IPS-18a (cell line): ENCODE data around the gene HNRNPA3.
A peak's percentile ranks its signal among the peaks of the same experiment; 100 is the strongest.
"Not testable (repeated sequence)": the region's sequence is repeated elsewhere in the genome, so short reads cannot be mapped to it uniquely, and the experiment has no call there.

Experiments used
- H3K27ac ChIP-seq: one replicate; pipeline ENCODE4 v1.5.1; 2013; ENCODE audit warnings: low read length
- H3K27me3 ChIP-seq: one replicate; pipeline ENCODE4 v1.6.1; 2013; ENCODE audit warnings: mild to moderate bottlenecking, low read length; ENCODE audit not compliant: control insufficient read depth, insufficient read depth
- H3K36me3 ChIP-seq: one replicate; pipeline ENCODE4 v1.6.1; 2013; ENCODE audit warnings: low read depth, low read length; ENCODE audit not compliant: control insufficient read depth
- H3K4me1 ChIP-seq: one replicate; pipeline ENCODE4 v1.6.1; 2013; ENCODE audit warnings: low read depth, low read length; ENCODE audit not compliant: control insufficient read depth
- H3K4me3 ChIP-seq: one replicate; pipeline ENCODE4 v1.5.1; 2013; ENCODE audit warnings: low read length
- H3K9ac ChIP-seq: one replicate; pipeline ENCODE4 v1.6.1; 2013; ENCODE audit warnings: mild to moderate bottlenecking, low read length, moderate library complexity
- H3K9me3 ChIP-seq: one replicate; pipeline ENCODE4 v1.6.1; 2013; ENCODE audit warnings: low read depth, low read length; ENCODE audit not compliant: control insufficient read depth

The HNRNPA3 gene

DNA sequence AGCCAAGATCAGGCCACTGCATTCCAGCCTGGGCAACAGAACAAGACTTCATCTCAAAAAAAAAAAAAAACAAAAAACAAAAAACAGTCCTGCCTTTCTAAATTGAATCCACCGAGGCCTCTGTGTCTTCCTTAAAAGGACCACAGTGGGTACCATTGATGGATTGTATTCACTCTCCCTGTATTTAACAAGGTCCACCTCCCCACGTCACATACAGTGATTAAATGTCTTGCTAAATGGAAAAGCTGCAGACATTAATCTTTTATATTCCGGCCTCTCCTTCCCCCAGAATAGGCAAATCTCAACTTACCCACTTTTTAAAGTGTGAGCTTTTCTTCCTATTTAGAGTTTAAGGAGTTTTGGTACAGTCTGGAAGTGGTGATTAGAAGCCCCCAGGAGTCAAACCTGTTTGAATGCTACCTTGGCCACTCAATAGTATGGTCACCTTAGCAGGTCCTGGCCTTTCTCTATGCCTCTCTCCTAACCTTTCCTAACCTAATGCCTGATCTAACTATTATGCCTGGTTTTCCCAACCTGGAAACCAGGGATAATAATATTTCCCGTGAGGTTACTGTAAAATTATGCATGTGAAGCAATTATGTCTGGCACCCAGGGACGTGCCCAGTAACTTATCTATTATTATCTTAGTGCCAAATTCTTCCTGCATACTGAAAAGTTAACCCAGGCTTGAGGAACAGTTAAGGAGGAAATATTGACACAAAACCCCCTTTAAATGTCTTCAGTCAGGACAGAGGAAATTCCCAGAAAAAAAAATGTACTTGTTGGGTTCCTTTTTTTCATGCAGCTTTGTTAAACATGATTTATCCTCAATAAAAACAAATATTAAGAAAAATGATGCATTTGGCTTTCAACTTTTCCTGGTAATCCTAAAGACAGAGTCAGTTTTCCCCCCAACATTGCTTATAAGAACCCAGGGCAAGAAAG, 48.8 kb downstream of the HNRNPA3 start:
- H3K9ac ChIP-seq: peak overlapping the region; percentile 4
- H3K27ac ChIP-seq: no peak overlapping the region
- H3K27me3 ChIP-seq: no peaks in the 10 kb centered on the region
- no peaks in the 10 kb centered on the region for H3K36me3 ChIP-seq
- H3K4me3 ChIP-seq: peak overlapping the region; percentile 89
- peaks cover 7% of the 10 kb centered on the region for H3K9me3 ChIP-seq
- H3K4me1 ChIP-seq: peaks cover 17% of the 10 kb centered on the region

DNA sequence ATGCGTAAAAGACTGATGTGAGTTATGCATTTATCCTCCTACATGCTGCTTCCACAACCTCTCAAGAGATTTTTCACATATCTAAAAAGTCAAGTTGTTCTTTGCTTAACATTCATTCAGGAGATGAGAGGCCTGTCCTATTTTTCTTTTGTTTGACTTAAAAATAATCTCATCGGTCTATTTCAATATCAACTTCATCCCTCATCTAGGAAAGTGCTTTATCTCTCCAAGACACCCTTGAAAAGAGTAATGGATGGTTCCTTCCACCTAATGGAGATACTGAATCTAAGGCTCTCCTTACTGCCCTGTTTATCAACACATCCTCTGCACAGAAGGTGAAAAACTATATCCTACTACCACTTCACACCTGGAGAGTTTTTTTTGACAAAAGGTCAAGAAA, 49.5 kb downstream of the HNRNPA3 start:
- Histone ChIP-seq H3K9me3 (peaks cover 7% of the 10 kb centered on the region), H3K27me3 (no peaks in the 10 kb centered on the region), H3K27ac (no peak overlapping the region), H3K4me1 (peaks cover 17% of the 10 kb centered on the region), H3K36me3 (no peaks in the 10 kb centered on the region), H3K4me3 (peak overlapping the region; percentile 89), H3K9ac (peak overlapping the region; percentile 4)

DNA sequence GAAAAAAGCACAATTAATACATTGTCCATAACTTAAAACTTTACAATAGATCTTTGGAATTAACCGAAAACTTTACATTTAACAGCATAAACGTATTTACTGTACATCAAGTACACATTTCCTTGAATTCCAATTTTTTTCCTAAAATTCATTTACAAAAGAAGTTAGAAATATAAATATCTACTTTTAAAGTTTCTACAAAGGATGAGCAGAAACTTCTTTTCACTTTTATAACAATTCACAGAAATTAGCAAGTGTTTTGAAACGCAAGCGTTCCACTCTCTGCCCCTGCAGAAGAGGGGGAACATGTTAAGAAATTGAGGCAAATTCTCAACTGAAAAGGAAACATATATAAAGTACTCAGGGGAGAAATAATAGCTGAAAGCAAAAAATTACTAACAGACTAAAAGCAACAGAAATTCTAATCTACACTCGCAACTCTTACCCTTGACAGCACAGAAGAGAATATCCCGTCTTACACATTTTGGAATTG, 50.4 kb downstream of the HNRNPA3 start:
- no peak overlapping the region for H3K27ac ChIP-seq
- H3K4me1 ChIP-seq: peaks cover 17% of the 10 kb centered on the region
- H3K4me3 ChIP-seq: peak overlapping the region; percentile 89
- peak overlapping the region; percentile 95 for H3K9ac ChIP-seq
- H3K9me3 ChIP-seq: peaks cover 4% of the 10 kb centered on the region
- H3K27me3 ChIP-seq: no peaks in the 10 kb centered on the region
- H3K36me3 ChIP-seq: no peaks in the 10 kb centered on the region

DNA sequence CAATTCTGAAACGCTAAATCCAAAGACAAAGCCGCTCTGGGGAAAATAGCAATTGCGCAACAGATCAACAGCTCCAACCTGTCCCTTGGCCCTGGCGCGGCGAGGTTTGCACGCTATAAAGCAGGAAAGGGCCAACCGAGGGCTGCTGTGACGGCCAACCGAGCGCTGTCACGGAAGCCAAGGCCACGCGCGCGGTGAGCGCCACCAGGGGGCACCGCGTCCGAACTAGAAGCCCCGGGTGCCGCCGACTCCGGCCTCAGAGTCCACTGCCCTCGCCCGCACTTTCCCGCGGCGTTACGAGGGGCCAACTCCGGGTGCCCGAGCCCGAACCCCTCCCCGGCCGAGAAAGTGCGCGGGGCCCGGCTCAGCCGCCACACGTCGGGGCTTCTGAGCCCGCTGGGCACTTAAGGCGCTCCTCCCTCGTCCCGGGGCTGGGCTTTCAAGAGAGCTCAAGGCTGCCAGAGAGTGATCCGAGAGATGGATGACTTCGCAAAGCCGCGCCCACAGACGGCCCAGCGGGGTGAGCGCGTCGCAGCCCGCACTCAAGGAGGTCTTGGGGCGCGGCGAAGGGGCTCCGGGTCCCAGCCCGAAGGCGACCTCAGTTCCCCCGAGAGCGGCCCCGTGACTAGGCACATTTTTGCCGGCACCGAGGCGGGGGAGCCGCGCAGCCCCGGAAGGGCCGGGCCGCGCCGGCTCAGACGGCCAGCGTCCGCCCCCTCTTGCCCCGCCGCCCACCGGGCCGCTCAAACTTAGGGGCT, 51.0 kb downstream of the HNRNPA3 start:
- Histone ChIP-seq H3K4me3 (peak overlapping the region; percentile 89), H3K9ac (peak overlapping the region; percentile 95)

DNA sequence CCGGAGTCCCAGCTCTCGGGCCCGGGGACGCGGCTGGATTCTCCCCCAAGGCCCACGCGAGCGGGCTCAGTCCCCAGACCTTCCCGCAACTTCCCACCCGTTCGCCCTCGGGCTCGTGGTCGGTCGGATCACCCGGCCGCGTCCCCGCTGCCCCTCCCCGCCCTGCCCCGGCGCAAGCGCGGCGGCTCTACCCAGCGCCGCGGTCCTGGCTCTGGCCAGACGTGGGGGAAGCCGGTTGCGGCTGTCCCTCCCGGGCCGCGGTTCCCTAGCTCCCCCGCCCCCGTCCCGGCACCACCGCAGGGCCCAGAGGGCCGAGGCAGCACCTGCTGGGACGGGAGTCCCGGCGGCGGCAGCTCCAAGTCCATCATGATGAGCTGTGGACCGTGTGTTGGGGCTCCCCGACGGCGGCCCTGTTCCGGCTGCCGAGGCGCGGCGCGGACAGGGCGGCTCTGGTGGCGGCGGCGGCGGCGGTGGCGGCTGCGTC, 51.7 kb downstream of the HNRNPA3 start:
- Histone ChIP-seq H3K9me3 (no peaks in the 10 kb centered on the region), H3K27me3 (no peaks in the 10 kb centered on the region), H3K27ac (no peak overlapping the region), H3K4me1 (peaks cover 17% of the 10 kb centered on the region), H3K9ac (peak overlapping the region; percentile 95), H3K4me3 (peak overlapping the region; percentile 89), H3K36me3 (no peaks in the 10 kb centered on the region)

More for the DNA sequence above, 51.0 kb downstream of the HNRNPA3 start:
- Histone ChIP-seq H3K27ac (peak overlapping the region; percentile 30), H3K9me3 (no peaks in the 10 kb centered on the region), H3K27me3 (no peaks in the 10 kb centered on the region), H3K4me1 (peaks cover 17% of the 10 kb centered on the region), H3K36me3 (no peaks in the 10 kb centered on the region)

DNA sequence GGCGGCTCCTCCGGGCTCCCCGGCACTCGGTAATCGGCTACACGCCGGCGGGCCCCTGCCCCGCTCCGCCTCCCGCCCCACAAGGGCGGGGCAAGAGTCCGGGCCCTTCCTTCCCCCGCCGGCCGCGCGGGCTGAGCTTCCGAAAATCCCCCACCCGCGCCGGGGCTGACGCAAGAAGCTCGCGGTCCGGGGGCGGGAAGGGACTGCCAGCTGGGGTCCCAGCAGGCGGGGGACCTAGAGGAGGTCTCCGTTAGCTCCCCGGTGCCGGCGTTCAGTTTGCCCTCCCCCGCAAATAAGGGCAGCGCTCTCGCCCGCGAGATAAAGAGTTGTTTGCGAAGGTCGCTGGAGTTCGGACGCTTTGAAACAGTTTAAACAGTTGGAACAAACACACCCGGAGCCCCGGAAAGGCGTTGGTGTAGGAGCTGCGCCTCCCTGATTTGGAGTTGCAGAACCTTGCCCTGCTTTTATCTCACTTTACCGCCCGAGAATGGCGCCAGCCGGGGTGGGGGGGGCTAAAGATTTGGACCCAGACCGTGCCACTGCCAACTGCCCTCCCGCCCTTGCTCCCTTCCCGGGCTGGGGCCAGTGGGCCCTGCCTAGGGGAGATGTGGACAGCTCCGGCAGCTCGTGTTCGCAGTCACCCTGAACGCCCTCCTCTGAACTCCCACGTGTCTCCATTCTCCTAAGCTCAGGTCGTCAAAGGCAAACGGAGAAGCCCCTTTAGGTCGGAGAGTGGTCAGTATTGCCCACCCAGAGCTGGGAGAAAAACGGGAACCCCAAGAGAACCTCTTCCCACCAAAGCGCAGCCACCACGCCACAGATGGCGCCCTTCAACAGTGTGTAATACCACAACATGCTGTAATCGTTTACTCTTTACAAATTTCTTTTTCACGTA, 52.3 kb downstream of the HNRNPA3 start, which contains the start of gene NFE2L2:
Gene NFE2L2, minus strand, starts transcription at position 35 of the 895 bp plus-strand sequence. CDS start 151 bp downstream, outside the sequence.
- Histone ChIP-seq H3K27ac (peak within 1 kb of the TSS; percentile 88), H3K9me3 (no peaks in the 10 kb centered on the region), H3K4me1 (peaks cover 17% of the 10 kb centered on the region), H3K36me3 (no peaks in the 10 kb centered on the region), H3K27me3 (no peaks in the 10 kb centered on the region), H3K4me3 (peak within 1 kb of the TSS; percentile 89), H3K9ac (peak within 1 kb of the TSS; percentile 95)

DNA sequence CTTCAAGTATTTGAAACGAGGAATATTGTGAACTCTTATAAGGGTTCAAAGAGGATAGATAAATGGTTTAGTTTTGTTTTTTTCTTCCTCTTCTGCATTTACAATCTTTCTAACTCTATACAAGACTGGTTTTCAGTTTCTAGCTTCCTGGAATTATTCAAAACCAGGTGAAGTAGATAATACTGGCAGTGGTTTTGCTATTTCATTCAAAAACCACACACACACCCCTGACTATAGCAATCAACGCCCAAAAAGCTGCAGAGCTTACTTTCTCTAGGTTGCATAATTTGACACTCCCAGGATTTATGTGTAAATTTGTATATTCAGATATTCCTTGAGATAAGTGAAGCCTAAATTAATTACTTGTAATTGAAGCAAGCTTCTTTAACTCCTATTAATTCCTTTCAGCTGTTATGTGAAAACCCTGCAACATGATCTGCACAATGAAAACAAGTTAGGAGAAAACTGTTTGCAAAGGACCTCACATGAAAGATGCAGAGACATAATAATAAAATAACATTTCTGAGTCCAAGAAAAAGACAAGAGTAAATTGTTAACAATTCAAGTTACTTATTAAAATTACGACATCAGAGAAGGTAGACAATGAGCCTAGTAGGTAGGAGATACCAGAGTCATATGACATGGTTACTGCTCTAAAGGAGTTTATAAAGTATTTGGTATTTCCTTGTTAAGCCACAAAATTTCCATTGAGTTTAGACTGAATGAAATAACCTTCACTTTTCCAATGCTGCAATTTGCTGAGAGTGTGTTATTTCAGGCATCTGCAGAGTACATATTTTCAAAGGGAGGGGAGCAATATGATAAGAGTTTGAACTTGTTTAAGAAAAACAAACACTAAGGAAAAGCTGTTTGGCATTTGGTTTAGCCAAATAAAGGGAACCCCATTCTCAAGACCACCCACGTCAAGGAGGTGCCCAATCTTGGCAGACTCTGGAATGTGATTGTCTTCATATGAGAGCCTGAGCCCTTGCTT, 53.5 kb downstream of the HNRNPA3 start:
- Histone ChIP-seq H3K27ac (no peak overlapping the region), H3K36me3 (no peaks in the 10 kb centered on the region), H3K27me3 (no peaks in the 10 kb centered on the region), H3K9me3 (no peaks in the 10 kb centered on the region), H3K4me1 (peaks cover 17% of the 10 kb centered on the region), H3K9ac (peak overlapping the region; percentile 95), H3K4me3 (peak overlapping the region; percentile 89)

DNA sequence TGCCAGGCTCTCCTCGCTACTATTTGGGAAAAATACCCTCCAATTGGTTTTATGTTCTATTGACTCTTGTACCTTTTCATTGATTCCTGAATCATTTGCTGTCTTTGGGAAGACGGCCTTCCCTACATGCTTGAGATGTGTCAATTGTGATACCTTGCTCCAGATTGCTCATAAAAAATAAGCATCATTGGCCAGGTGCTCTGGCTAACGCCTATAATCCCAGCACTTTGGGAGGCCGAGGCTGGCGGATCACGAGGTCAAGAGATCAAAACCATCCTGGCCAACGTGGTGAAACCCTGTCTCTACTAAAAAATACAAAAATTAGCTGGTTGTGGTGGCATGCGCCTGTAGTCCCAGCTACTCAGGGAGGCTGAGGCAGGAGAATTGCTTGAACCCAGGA, 54.4 kb downstream of the HNRNPA3 start:
- not testable (repeated sequence) for H3K4me3 ChIP-seq, H3K27me3 ChIP-seq, H3K9ac ChIP-seq, H3K9me3 ChIP-seq, H3K27ac ChIP-seq, H3K36me3 ChIP-seq
- peaks cover 14% of the 10 kb centered on the region for H3K4me1 ChIP-seq

DNA sequence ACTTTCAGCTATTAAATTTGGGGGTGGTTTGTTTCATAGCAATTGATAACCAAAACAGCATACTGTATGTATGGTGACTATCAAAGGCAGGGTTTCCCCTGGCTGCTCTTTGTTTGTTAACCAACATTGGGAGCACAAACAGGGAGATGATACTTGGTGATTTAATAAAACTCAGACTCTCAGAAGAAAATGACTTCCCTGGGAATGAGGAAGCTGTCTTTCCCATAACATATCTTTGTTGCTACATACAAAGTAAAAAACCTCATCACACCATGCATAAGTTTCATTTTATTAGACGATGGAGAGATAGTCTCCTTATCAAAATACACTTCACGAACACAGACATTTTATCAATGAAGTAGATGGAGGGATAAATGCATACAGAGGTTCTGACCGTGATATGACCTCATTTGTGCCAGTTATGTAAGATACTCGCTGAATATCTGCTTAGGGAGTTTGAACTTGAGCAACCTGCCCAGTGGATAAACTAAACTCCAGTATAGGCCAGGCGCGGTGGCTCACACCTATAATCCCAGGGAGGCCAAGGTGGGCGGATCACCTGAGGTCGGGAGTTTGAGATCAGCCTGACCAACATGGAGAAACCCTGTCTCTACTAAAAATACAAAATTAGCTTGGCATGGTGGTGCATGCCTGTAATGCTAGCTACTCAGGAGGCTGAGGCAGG, 55.7 kb downstream of the HNRNPA3 start:
- no peak overlapping the region for H3K9ac ChIP-seq
- no peak overlapping the region for H3K27ac ChIP-seq
- H3K4me3 ChIP-seq: no peak overlapping the region
- H3K27me3 ChIP-seq: no peaks in the 10 kb centered on the region
- no peaks in the 10 kb centered on the region for H3K9me3 ChIP-seq
- H3K36me3 ChIP-seq: no peaks in the 10 kb centered on the region
- peaks cover 14% of the 10 kb centered on the region for H3K4me1 ChIP-seq
